Stimulated activated naive CD4-positive, alpha-beta T cell treated with Interleukin-2 at 50 U/mL for 16 hours (primary cell): ENCODE data around the gene SEC24C.
A peak's percentile ranks its signal among the peaks of the same experiment; 100 is the strongest.
"Not testable (repeated sequence)": the region's sequence is repeated elsewhere in the genome, so short reads cannot be mapped to it uniquely, and the experiment has no call there.

Source experiments
- DNase-seq: peaks from one replicate; lab custom pipeline; 2025; lab: John Stamatoyannopoulos, UW

Gene SEC24C

DNA sequence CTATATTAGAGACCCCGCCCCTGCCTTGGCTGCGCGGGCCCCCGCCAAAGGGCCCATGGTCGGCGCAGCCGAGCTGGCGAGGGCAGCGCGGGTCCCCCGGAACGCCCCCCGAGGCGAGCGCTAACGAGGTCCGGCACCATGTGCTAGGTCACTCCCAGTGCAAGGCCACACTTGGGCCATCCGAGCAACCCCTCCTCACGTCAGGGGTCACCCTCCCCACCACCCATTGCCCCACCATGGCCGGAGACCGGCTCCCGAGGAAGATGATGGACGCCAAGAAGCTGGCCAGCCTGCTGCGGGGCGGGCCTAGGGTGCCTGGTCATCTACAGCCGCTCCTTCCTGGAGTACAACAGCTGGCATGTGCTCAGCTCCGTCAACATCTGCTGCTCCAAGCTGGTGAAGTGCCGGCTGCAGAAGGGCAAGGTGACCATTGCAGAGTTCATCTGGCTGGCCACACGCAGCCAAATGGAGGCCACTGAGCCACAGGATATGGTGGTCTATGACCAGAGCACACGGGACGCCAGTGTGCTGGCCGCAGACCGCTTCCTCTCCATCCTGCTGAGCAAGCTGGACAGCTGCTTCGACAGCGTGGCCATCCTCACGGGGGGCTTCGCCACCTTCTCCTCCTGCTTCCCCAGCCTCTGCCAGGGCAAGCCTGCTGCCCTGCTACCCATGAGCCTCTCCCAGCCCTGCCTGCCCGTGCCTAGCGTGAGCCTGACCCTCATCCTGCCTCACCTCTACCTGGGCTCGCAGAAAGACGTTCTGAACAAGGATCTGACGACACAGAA, 12.4 kb upstream of the SEC24C start:
- DNase-seq = no peak

DNA sequence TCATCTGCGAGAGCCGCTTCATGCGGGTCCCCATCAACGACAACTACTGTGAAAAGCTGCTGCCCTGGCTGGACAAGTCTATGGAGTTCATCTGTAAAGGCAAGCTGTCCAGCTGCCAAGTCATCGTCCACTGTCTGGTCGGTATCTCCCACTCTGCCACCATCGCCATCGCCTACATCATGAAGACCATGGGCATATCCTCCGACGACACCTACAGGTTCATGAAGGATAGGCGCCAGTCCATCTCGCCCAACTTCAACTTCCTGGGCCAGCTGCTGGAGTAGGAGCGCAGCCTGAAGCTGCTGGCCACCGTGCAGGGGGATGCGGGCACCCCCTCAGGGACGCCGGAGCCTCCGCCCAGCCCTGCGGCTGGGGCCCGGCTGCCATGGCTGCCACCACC, 11.7 kb upstream of the SEC24C start:
- DNase-seq = no peak

DNA sequence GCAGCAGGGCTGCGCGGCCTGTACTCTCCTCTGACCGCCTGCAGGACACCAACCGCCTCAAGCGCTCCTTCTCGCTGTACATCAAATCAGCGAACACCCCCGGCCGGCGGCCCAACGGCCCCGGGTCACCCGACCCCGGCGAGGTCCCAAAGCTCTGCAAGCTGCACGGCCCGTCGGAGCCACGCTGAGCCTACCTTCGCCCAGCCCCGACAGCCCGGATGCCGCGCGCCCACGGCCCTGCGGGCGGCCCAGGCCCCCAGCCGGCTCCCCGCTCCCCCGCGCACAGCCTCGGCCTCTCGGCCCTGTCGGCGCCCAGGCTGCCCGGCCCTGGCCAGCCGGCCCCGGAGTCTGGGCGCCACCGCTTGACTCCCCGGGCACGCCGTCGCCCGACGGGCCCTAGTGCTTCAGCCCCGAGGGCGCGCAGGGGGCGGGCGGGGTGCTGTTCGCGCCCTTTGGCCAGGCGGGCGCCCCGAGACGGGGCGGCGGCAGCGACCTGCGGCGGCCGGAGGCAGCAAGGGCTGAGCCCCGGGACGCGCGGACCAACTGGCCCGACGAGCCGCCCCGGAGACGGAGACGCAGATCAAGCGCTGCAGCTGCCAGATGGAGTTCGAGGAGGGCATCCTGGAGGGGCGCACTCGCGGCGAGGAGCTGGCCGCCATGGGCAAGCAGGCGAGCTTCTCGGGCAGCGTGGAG, 11.1 kb upstream of the SEC24C start:
- no peak for DNase-seq

DNA sequence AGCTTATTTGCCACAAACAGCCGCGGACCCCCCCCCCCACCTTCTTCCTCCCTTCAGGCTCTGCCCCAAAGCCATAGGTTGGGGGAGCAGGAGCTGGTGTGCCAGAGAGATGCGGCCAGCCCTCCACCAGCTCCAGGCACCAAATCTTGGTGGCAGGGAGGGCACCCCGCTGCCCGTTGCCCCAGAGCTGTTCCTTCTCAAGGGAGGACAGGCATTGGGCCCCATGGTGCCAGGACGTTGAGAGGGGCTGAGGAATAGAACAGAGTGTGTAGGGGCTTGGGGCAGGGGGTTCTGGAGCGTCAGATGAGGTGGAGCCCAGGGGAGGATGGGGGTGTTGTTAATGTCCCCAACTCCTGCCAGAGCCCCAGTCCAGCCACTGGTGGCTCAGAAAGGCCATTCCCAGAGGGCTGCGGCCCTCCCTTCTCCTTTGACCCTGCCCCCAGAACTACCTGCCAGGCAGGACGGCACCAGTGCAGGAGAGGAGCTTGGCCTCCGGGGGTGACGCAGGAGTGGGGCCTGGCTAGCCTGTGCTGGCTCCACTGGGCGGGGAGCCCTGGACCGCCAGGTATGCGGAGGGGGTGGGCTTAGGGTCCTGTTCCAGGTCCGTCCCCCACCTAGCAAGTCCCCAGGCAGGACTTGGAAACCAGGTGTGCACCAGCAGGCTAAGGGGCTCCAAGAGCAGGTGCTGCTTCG, 10.0 kb upstream of the SEC24C start:
- DNase-seq = no peak

DNA sequence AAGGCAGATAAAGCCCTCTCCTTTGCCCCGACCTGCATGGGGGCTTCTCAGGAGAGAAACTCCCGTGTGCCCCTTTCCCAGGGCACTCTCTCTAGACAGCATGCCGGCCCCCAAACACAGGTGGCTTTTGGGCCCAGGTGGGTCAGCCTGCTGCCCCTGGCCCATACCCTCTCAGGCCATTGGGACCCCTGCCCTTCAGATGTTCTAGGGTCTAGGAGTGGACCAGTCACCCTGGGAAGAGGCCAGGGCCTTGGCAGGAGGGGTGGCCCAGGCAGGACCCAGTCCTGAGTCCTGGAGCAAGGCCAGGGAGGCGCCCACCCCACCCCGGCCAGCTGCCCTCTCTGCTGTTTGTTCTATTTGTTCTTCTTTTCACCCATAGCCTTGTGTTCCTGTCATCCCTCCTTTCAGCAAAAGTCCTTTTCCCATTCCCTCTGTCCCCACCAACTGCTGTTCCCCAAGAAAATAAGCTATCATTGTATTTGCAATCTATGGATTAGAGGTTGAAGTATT, 9.3 kb upstream of the SEC24C start:
- DNase-seq = no peak

DNA sequence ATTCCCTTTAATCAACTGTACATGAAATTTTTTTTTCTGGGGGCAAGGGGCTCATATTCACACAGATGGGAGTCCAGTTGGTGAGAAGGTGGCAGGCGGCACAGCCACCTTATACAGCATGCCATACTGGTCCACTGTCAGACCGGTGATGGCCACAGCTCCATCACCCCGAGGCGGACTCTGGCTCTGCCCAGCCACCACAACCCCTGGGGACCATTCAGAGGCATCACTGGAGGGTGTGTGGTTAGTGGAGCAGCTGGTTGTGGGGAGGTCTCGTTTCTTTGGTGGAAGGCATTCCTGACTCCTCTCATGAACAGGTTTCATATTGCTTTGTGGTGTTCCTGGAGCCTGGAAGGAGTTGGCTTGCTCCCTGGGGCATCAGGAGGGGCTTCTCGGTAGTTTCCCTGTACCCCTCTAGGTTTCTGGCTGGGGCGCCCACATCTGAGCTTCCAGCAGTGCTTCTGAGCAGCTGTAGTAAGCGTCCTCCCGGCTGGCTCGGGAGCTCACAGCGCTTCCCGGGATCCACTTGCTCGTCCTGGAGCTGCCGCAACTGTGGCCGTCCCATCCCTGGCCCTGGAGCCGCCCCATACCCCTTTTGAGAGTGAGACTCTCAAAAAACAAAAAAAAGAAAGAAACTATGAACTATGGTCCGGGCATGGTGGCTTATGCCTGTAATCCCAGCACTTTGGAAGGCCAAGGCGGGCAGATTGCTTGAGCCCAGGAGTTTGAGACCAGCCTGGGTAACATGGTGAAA, 3.5 kb upstream of the SEC24C start:
- not testable (repeated sequence) for DNase-seq

DNA sequence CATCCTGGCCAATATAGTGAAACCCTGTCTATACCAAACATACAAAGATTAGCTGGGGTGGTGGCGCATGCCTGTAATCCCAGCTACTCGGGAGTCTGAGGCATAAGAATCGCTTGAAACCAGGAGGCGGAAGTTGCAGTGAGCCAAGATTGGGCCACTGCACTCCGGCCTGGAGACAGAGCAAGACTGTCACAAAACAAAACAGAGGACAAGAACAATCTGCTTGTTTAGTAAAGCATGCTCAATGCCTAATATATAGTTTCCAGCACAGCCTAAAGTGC, 1.8 kb upstream of the SEC24C start:
- no peak for DNase-seq

DNA sequence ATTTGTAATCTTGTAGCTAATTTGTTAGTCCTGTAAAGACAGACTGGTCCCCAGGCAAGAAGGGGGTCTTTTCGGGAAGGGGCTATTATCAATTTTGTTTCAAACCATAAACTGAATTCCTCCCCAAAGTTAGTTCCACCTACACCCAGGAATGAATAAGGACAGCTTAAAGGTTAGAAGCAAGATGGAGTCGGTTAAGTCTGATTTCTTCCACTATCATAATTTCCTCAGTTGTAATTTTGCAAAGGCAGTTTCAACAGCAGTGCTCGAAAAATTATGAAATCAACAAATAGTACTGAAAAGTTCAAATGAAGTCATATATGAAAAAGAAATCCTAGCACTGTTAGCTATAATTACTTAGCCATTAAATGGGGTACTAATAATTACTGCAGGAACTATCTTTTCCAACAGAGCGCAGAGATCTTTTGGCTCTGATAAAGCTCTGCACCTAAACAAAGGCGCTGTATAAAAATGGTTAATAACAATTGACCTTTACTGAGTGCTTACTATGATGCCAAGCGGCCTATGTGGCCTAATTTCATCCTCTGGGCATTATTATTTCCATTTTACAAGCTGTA, 756 bp upstream of the SEC24C start:
- DNase-seq = no peak

DNA sequence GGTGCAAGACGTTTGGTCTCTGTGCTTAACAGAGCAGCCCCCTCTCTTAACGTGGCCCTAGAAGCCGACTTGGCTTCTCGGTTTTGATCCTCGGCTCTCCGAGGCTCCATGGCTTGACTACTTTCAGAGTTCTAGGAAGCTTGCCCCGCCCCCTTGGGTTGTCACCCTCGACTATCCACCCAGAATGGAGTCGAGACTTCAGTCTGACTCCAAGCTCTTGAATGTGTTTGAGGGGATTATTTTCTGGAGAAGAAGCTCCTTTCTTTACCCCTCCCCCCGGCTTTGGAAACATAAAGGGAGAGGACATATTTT, 448 bp downstream of the SEC24C start:
- peak; percentile 68 for DNase-seq

DNA sequence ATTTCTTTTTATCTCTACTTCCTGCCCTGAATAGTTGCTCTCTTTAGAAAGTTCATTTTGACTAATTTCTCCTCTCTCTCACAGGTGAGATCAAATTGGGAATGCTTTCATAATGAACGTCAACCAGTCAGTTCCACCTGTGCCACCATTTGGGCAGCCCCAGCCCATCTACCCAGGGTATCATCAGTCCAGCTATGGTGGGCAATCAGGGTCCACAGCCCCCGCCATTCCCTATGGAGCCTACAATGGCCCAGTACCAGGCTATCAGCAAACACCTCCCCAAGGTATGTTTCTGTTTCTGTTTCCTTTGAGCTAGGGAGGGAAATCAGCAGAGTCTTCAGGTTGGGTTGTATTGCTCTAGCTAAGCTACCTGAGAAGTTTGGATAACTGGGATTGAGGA, 2.5 kb downstream of the SEC24C start:
- DNase-seq = no peak

DNA sequence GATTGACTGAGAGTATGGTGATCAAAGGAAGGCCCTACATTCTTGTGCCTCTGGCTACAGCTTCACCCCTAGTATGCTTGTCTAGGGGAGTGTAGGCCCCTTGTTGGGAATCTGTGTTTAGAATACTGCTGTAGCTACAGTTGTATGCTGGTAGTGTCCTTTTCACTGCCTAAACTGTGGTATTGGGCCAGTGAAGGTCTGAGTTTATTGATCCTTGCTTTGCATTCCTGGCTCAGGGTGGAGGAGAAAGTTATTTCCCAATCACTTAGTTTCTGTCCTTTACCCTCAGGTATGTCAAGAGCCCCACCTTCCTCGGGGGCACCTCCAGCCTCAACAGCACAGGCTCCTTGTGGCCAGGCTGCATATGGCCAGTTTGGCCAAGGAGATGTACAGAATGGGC, 6.6 kb downstream of the SEC24C start:
- no peak for DNase-seq

DNA sequence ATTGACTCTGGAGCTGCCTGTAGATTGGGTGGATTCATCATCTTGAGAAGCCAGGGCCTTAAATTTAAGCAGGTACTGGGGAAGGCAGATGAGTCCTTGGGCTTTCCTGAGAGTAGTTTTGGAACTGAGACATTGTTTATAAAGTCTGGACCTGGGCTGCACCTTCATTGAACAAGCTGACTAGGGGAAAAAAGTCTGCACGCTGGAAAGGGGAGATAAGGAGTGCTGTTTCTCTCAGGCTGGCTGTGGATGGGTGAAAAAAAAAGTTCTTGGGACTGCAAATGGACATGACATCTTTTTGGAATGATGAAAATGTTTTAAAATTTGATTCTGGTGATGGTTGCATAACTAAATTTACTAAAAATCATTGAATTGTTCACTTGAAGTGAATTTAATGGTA, 12.0 kb downstream of the SEC24C start:
- no peak for DNase-seq

DNA sequence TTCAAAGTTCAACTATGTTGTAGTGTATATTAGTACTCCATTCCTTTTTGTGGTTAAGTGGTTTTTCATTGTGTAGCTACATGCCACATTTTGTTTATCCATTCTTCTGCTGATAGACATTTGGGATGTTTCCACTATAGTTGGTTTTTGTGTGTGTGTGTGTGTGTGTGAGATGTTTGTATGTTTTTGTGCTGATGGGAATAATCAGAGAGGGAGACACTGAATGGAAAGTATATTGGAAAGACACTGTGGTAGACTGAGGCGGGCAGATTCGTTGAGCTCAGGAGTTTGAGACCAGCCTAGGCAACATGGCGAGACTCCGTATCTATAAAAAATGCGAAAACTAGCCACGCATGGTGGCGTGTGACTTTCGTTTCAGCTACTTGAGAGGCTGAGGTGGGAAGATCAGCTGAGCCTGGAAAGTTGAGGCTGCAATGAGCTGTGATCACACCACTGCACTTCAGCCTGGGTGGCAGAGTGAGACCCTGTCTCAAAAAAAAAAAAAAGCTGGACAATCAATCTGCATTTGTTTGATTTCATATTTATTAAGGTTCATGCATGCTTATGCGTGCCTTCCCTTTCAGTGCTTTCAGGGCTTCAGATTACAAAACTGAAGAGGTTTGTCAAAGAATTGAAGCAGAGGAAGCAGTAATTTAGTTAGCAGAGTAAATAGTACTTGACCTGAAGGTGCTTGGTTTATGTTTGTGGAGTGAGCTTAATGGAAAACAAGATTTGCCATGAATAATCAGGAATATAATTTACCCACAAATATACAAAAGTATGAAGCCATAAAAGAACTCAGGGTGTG, 14.7 kb downstream of the SEC24C start:
- DNase-seq = no peak

DNA sequence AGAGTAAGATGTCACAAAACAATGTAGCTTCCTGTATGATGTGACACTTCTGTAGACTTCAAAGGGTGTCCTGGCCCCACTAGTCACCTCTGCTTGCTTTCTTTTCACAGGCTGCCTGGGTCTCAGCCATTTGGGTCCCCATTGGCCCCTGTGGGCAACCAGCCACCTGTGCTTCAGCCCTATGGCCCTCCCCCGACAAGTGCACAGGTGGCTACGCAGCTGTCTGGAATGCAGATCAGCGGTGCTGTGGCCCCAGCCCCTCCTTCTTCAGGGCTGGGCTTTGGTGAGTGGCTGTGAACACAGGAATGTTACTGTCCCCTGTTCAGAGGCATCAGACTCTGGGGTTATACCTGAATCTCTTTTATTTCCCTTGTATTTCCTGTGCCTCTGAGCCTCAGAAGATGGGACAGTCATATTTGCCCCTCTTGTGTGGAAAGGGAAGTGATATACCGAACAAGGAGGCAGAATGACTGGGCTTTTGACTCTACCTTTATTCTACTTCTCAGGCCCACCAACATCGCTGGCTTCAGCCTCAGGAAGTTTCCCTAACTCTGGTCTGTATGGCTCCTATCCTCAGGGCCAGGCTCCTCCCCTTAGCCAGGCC, 15.4 kb downstream of the SEC24C start:
- DNase-seq = no peak

DNA sequence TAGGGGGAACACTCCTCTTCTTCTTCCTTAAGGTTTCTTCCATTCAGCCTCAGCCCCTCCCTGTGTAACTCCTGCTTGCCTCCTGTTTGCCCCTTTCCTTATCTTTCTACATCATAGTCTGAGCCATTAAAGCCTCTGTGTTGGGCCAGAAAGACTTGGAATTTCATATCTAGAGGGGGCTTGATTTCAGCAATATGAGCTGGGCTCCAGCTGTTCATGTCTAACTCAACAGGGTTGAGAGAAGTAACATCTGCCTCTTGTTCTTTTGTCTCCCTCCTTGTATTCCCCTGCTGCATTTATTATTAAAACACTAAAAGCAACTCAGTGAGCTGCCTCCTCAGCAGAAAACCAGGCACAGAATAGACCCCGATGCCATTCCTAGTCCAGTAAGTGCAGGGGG, 17.6 kb downstream of the SEC24C start:
- no peak for DNase-seq

DNA sequence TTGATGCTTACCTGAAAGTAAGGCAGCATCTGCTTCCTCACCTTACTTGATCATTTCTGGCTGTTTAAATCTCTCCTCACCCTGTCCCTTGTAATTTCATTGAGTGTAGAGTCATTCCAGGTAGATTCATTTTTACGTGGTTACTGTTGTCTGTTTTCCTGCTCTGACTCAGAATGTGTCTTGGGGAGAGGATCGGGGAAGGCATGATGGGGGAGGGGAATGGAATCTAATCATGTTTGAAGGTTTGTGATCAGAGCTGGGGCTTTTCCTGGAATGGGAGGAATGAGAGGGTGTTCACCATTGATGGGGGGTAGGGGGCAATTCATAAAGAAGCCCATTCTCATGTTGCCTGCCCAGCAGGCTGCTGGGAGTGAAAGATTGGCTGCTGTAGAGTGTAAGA, 18.7 kb downstream of the SEC24C start:
- no peak for DNase-seq

DNA sequence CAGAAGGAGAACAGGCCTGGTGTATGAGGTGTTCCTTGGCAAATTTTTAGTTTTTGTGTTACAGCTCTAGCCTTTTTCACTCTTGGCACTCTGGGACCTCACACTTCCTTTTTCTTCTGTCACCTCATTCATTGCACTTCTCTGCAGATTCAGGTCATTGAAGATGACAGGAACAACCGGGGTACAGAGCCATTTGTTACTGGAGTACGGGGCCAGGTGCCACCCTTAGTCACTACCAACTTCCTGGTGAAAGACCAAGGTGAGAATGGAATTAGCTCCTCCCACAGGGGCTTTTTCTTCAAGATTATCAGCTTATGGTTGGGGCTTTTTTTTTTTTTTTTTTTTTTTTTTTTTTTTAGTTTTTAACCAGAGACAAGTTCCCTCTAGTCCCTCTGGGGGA, 19.2 kb downstream of the SEC24C start:
- DNase-seq = no peak

DNA sequence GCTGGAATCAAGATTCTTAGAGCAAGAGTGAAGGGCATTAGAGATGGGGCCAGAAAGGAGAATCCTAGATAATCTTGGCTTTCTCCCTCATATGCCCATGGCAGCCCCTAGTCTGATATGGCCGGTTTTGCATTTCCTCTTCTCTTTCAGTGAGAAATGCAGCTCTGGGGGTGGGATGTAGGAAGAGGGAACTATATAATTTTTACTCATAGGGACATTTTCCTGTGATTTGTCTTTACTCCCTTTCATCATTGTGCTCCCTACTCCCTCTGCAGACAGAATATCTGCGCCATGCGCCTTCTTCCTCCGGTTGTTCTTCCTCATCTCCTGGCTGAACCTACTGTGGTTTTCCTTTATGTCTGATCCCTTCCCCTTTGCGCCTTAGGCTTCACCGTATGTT, 20.9 kb downstream of the SEC24C start:
- DNase-seq = no peak

DNA sequence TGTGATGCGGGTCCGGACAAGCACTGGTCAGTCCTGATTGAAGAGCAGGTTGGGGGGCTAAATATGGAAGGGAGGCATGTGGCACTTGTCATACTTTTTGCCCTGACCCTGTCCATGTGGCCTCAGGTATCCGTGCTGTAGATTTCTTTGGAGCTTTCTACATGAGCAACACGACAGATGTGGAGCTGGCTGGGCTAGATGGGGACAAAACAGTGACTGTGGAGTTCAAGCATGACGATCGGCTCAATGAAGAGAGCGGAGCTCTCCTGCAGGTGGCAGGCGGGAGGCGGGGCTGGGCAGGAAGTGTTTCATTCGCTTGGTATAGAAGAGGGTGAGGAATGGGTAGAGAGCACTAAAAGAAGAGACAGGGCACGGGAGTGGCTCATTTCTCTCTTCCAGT, 24.7 kb downstream of the SEC24C start:
- peak; percentile 52 for DNase-seq

DNA sequence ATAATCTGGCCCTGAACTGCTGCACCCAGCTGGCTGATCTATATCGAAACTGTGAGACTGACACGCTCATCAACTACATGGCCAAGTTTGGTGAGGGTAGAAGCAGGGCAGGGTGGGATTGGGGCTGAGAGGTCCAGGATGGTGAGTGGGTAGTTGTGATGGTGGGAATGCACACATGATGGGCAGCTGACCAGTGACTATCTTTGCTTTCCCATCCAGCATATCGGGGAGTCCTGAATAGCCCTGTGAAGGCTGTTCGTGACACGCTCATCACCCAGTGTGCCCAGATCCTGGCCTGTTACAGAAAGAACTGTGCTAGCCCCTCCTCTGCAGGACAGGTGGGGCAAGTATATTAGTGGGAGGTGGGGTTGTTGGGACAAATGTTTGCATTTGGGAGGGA, 25.2 kb downstream of the SEC24C start:
- DNase-seq = no peak

DNA sequence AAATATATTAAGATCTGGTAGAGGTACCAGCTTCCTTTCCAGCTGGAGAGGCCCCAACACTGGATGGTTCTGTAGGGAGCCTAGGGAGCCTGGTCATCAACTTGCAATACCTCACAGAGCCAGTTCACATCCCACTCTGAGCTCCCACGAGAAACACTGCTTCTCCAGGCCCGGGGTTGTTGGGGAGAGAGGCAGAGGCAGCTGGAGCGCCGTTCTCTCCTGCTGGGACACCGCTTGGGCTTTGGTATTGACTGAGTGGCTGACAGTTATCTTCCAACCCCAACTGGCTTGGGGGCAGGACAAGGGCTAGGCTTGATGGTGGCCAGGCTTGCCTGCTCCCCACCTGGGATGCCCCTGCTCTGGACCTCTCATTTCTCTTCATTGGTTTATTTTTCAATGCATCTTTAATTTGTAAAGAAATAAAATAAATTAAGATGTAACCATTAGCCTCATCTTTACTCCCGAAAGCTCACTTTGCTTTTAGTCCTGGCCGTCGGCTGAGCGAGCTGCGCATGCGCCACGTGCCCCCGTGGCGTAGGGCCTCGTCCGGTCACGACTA, 27.6 kb downstream of the SEC24C start:
- no peak for DNase-seq
